B cell (primary cell): ENCODE data around the gene TMEM214.

ENCODE experiments used
- CTCF ChIP-seq: fragments of 200-600 bp; IDR thresholded peaks from one replicate; pipeline ENCODE4 v1.8.0; 2022; ENCODE audit warnings: antibody characterized with exemption, mild to moderate bottlenecking
- EZH2 ChIP-seq: IDR thresholded peaks from 2 replicates; pipeline ENCODE4 v1.6.1; 2012; ENCODE audit warnings: borderline replicate concordance, low read depth, mild to moderate bottlenecking, moderate library complexity, low read length; ENCODE audit not compliant: insufficient read depth, poor library complexity, severe bottlenecking

GRCh38 chr2:27009083-27009482 is 23.7 kb upstream of the TMEM214 start:
- TF ChIP-seq CTCF (no peak), EZH2 (no peak)
